ENCODE measurements around the gene CHRM4.

- TF ChIP-seq CTCF (conservative IDR thresholded peaks at IDR 0.05; ENCODE audit: low read length): no peak
- TF ChIP-seq EZH2phosphoT487 (IDR thresholded peaks at IDR 0.05; ENCODE audit: borderline replicate concordance): no peak
Measured at GRCh38 chr11:46390331-46391171, 1.0 kb downstream of the CHRM4 start.
